Activated effector memory CD4-positive, alpha-beta T cell treated with Interleukin-2 at 50 U/mL for 16 hours (primary cell): ENCODE results near the gene PRMT1.

ENCODE experiments used
- DNase-seq: peaks from one replicate; pipeline ENCODE4 v3.0.0-alpha.2; 2020

The PRMT1 gene

DNA sequence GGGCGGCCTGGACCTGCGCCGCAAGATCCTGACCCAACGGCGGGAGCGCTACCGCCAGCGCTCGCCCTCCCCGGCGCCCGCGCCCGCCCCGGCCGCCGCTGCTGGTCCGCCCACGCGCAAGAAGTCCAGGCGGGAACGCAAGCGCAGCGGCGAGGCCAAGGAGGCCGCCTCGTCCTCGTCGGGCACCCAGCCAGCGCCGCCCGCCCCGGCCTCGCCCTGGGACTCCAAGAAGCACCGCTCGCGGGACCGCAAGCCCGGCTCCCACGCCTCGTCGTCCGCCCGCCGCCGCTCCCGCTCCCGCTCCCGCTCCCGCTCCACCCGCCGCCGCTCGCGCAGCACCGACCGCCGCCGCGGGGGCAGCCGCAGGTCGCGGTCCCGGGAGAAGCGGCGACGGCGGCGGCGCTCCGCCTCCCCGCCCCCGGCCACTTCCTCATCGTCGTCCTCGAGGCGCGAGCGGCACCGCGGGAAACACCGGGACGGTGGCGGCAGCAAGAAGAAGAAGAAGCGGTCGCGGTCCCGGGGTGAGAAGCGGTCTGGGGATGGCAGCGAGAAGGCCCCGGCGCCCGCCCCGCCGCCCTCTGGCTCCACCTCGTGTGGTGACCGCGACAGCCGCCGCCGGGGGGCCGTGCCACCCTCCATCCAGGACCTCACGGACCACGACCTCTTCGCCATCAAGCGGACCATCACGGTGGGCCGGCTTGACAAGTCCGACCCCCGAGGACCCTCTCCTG, 25.1 kb upstream of the PRMT1 start:
- no peak for DNase-seq

GRCh38 chr19:49652551-49653465, 24.3 kb upstream of the PRMT1 start:
- DNase-seq = no peak

- DNase-seq = no peak
These were observed 23.6 kb upstream of the PRMT1 start for GRCh38 chr19:49653466-49653806.

GRCh38 chr19:49654581-49654980, 22.5 kb upstream of the PRMT1 start:
- DNase-seq = no peak

DNA sequence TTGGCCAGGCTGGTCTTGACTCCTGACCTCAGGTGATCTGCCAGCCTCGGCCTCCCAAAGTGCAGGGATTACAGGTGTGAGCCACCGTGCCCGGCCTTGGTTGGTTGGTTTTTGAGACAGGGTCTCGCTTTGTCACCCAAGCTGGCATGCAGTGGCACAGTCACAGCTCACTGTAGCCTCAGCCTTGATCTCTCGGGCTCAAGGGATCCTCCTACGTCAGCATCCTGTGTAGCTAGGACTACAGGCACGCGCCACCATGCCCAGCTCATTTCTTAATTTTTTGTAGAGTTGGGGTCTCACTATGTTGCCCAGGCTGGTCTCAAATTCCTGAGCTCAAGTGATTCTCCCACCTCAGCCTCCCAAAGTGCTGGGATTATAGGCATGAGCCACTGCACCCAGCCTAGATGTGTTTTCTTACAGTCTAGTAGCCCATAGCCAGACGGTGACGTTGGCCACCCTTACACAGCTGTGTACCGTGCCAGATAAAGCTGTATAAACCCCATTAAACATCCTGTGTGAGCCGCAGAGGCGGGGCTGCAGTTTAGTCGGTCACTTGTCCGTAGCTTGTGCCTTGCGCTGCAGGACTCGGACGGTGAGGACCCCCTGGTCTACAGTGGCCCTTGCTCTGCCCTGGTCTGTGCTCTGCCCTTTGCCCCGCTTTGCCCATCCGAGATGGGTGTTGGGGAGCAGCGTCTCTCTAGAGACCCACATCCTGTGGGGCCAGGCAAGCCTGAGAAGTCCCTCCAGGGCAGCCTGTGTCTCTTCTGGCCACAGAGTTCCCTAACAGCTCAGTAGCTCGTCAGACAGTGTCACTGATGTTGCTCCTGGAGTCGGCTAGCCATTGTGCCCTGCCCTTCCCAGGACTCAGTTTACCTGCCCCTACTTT, 21.3 kb upstream of the PRMT1 start:
- no peak for DNase-seq

DNA sequence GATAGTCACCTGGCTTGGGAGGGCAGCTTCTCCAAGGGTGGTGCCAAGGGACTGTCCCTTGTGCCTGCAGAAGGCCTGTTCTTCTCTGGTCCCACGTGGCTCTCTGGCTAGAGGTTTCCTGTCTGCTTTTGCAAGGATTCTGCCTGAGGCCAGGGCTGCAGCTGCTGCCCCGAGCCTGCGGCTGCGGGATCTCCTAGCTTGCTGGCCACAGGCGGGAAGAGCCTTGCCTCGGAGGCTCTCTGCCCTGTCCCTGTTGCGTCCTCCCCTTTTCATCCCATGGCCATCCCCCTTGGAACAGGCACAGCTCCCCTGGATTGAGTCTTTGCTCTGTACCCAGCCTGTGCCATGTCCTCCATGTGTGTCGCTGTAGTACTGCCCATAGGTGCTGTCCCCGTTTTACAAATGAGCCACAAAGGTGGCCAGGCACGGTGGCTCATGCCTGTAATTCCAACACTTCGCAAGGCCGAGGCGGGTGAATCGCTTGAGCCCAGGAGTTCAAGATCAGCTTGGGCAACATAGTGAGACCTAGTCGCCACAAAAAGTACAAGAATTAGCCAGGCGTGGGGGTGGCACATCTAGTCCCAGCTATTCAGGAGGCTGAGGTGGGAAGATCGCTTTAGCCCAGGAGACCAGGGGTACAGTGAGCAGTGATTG, 20.5 kb upstream of the PRMT1 start:
- no peak for DNase-seq

DNA sequence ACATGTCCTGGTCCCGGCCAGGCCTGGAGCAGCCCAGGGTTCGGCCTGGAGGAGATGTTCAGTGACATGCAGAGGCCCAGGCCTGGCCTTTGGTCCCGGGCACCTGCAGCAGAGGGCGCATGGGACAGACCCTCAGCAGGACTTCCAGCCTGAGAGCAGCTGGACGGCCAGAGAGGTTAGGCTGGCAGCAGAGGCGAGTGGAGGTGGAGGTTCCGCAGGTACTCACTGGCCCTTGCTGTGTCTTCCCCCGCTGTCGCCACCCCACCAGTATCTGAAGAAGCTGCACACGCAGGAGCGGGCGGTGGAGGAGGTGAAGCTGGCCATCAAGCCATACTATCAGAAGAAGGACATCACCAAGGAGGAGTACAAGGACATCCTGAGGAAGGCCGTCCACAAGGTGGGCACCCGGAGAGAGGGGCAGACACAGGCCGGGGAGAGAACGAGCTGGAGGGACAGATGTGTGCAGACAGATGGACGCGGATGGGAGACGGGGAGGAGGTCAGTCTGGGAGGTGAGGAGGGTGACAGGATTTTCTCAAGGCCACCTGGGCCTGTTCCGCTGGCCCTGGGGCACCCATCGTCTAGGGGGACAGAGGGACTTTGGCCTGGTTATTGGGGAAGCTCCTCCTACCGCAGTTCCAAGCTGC, 19.5 kb upstream of the PRMT1 start:
- no peak for DNase-seq

DNA sequence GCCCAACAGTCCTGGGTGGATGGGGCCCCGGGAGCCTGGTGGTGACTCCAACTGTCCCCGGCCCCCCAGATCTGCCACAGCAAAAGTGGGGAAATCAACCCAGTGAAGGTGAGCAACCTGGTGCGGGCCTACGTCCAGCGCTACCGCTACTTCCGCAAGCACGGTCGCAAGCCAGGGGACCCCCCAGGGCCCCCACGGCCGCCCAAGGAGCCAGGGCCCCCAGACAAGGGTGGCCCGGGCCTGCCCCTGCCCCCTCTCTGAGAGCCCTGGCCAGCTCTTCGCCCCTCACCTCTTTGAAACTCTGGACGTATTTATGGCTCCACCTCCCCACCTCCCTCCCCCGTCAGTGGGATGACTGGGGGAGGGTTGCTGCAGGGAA, 18.9 kb upstream of the PRMT1 start:
- DNase-seq = no peak

DNA sequence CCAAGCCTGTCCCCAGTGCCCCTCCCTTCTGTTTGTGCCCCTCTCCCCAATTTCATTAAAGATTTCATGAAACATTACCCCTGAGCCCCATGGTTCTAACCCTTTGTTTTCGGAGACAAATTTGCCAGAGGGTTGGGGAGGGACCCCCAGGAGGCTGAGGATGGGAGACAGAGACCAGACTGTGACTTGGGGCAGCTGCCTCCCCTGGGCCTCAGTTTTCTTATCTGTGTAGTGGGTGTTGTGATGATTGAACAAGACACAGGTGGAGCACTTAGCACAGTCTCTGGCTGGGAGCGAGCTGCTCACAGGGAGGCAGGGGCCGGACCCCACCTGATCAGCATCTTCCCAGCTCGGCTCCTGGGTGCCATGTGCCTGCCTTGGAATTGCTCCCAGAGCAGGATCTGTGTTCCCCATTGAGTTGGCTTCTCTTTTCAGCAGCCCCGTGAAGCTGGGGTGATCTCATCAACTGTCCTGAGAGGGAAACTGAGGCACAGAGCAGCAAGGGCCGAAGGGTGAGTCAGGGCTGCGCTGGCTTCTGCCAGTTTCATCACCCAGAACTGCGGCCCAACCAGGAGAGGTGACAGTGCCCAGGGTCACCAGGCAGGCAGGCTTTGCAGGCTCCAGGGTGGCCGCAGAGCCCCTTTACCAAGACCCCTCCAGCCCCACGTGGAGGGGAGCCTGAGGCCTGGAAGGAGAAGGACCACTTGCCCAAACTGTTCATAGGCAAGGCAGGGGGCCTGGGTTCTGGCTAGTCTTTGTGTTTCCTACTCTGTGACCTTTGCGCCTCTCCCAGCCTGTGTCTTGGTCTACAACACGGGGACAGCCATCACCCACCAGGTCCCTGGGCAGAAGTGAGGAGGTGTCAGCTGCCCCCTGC, 18.3 kb upstream of the PRMT1 start:
- no peak for DNase-seq

DNA sequence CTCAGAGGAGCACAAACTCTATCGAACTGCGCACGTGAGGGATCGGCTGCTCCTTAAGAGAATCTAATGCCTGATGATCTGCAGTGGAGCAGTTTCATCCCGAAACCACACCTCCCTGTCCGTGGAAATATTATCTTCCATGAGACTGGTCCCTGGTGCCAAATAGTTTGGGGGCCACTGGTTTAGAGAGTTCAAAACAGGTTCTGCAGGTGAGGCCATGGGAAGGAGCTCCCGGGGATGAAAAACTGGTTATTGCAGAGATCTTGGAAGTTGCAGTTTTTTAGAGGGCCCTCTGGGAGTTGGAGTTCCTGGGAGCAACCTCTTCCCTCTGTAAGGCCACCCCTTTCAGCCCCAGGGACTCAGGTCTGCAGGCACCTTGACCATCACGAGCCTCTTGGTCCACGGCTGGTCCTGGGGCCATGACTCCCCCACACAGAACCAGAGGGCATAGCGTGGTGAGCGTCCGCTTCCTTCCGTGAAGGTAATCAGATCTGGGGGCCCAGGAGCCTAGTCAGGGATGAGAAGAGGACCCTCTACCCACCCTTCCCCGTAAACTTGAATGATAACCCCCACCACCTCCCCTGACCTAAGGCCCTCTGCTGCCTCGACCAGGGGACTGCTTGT, 16.6 kb upstream of the PRMT1 start:
- DNase-seq = no peak

DNA sequence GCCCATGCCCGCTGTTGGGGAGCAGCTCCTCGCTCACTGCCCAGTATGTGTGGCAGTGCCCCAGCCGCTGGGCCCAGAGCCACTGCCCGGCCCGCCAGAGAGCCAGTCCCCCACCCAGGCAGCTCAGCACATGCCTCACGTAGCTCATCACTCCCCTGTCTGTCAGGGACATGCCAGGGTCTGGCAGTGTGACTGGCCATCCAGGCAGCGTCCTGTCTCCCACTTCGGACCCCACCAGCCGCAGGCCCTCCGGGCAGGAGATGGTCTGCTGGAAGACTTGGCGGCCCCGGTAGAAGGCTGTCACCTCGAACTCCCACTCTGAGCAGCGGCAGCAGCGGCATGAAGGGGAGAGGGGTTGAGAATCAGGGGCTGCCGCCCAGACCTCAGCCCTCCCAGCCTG, 15.1 kb upstream of the PRMT1 start:
- DNase-seq = no peak

GRCh38 chr19:49663224-49663623, 13.8 kb upstream of the PRMT1 start:
- DNase-seq = no peak

DNA sequence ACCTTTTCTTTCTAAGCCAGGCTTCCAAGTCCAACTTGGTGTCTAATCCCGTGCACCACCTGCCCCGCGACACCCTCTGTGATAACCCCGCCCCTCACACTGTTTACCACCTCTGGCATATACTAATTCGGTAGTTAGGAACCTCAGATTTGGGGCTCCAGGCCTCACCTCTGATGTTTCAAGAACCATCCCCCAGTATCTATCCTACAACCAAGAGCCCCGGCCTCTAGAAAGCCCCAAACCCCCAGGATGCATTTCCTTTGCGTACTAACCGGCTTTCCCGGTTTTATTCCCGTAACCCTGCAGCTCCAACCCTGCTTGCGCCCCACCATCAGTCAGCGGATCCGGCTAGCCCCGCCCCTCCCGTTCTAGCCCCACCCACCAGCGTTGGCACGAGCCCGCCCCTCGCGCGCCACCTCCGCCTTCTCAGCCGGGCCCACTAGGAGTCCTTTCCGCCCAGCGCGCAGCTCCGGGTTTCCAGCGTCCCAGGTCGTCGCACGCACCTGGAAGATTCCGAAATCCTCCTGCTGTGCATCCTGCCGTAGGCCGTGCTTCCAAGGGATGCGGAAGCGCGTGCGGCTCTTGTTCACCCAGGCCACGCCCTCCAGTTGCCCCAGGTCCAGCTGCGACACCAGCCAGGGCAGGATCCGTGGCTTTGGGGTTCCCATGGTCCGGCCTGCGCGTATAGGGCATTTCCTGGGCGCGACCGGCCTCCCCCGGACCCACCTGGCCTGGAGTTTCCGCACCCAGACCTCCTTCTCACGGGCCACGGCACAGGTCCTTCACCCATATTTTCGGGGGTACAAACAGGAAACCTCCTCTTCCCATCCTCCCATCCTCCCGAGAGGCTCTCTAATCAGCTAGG, 12.7 kb upstream of the PRMT1 start:
- DNase-seq = peak; percentile 90

DNA sequence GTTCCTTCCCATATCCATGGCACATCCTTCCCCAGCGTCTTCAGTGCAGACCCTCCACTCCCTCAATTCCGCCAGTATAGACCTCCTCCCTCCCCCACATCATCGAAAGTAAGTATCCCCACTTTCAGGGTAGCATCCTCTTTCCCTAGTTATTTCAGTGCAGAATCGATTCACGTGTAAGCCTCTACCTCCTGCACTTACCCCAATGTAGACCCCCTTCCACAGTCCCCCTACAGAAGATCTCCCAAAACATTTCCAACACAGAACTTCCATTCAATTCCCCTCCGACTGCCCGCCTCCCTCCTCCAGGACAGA, 12.1 kb upstream of the PRMT1 start:
- no peak for DNase-seq

- peak; percentile 99 for DNase-seq
These were observed 11.5 kb upstream of the PRMT1 start, which contains the start of the genes BCL2L12 and IRF3 for GRCh38 chr19:49665351-49666119. Gene BCL2L12 (plus strand): TSS chr19:49665933. CDS start chr19:49666693, 760 bp downstream. Gene IRF3 (minus strand): TSS chr19:49665857. CDS start chr19:49664838, 1,019 bp downstream.

GRCh38 chr19:49666120-49666444, 11.0 kb upstream of the PRMT1 start:
- no peak for DNase-seq

- no peak for DNase-seq
These were observed 9.6 kb upstream of the PRMT1 start for GRCh38 chr19:49667473-49667872.

- DNase-seq = no peak
These were observed 7.6 kb upstream of the PRMT1 start for GRCh38 chr19:49669516-49669915.
